IPS-18a (cell line): ENCODE data around the gene PTTG1.
A peak's percentile ranks its signal among the peaks of the same experiment; 100 is the strongest.

Source experiments
- H3K27ac ChIP-seq: one replicate; pipeline ENCODE4 v1.5.1; 2013; ENCODE audit warnings: low read length
- H3K27me3 ChIP-seq: one replicate; pipeline ENCODE4 v1.6.1; 2013; ENCODE audit warnings: mild to moderate bottlenecking, low read length; ENCODE audit not compliant: control insufficient read depth, insufficient read depth
- H3K36me3 ChIP-seq: one replicate; pipeline ENCODE4 v1.6.1; 2013; ENCODE audit warnings: low read depth, low read length; ENCODE audit not compliant: control insufficient read depth
- H3K4me1 ChIP-seq: one replicate; pipeline ENCODE4 v1.6.1; 2013; ENCODE audit warnings: low read depth, low read length; ENCODE audit not compliant: control insufficient read depth
- H3K4me3 ChIP-seq: one replicate; pipeline ENCODE4 v1.5.1; 2013; ENCODE audit warnings: low read length
- H3K9ac ChIP-seq: one replicate; pipeline ENCODE4 v1.6.1; 2013; ENCODE audit warnings: mild to moderate bottlenecking, low read length, moderate library complexity
- H3K9me3 ChIP-seq: one replicate; pipeline ENCODE4 v1.6.1; 2013; ENCODE audit warnings: low read depth, low read length; ENCODE audit not compliant: control insufficient read depth

The PTTG1 gene

GRCh38 chr5:160467555-160468362 lies 46.1 kb downstream of the PTTG1 start:
- Histone ChIP-seq H3K4me1 (peaks cover 9% of the 10 kb centered on the region), H3K36me3 (no peaks in the 10 kb centered on the region), H3K9me3 (no peaks in the 10 kb centered on the region), H3K4me3 (no peak overlapping the region), H3K27ac (no peak overlapping the region), H3K27me3 (no peaks in the 10 kb centered on the region), H3K9ac (peak overlapping the region; percentile 24)

GRCh38 chr5:160468363-160468975 lies 46.8 kb downstream of the PTTG1 start:
- H3K9ac ChIP-seq = no peak overlapping the region
- H3K36me3 ChIP-seq = no peaks in the 10 kb centered on the region
- peaks cover 9% of the 10 kb centered on the region for H3K4me1 ChIP-seq
- H3K4me3 ChIP-seq = no peak overlapping the region
- no peak overlapping the region for H3K27ac ChIP-seq
- no peaks in the 10 kb centered on the region for H3K27me3 ChIP-seq
- no peaks in the 10 kb centered on the region for H3K9me3 ChIP-seq

- no peak overlapping the region for H3K9ac ChIP-seq
- peak overlapping the region; percentile 16 for H3K4me3 ChIP-seq
- H3K36me3 ChIP-seq = no peaks in the 10 kb centered on the region
- H3K9me3 ChIP-seq = no peaks in the 10 kb centered on the region
- no peak overlapping the region for H3K27ac ChIP-seq
- H3K4me1 ChIP-seq = peaks cover 9% of the 10 kb centered on the region
- H3K27me3 ChIP-seq = no peaks in the 10 kb centered on the region
Measured at GRCh38 chr5:160469156-160470144, 47.8 kb downstream of the PTTG1 start.

GRCh38 chr5:160470437-160471361 lies 49.0 kb downstream of the PTTG1 start:
- Histone ChIP-seq H3K4me1 (peaks cover 9% of the 10 kb centered on the region), H3K27ac (no peak overlapping the region), H3K36me3 (no peaks in the 10 kb centered on the region), H3K4me3 (no peak overlapping the region), H3K9ac (no peak overlapping the region), H3K9me3 (no peaks in the 10 kb centered on the region), H3K27me3 (no peaks in the 10 kb centered on the region)

- Histone ChIP-seq H3K9me3 (no peaks in the 10 kb centered on the region), H3K27me3 (no peaks in the 10 kb centered on the region), H3K4me1 (peaks cover 11% of the 10 kb centered on the region), H3K36me3 (no peaks in the 10 kb centered on the region), H3K27ac (no peak overlapping the region), H3K4me3 (no peak overlapping the region), H3K9ac (no peak overlapping the region)
Measured at GRCh38 chr5:160471761-160472160, 50.1 kb downstream of the PTTG1 start.

GRCh38 chr5:160472482-160472881 lies 50.8 kb downstream of the PTTG1 start:
- no peaks in the 10 kb centered on the region for H3K9me3 ChIP-seq
- no peaks in the 10 kb centered on the region for H3K36me3 ChIP-seq
- no peaks in the 10 kb centered on the region for H3K27me3 ChIP-seq
- H3K27ac ChIP-seq = no peak overlapping the region
- peaks cover 14% of the 10 kb centered on the region for H3K4me1 ChIP-seq
- no peak overlapping the region for H3K9ac ChIP-seq
- H3K4me3 ChIP-seq = no peak overlapping the region

- H3K4me1 ChIP-seq = peaks cover 18% of the 10 kb centered on the region
Measured at GRCh38 chr5:160473681-160474080, 52.0 kb downstream of the PTTG1 start.

GRCh38 chr5:160474084-160474483 lies 52.4 kb downstream of the PTTG1 start:
- no peak overlapping the region for H3K27ac ChIP-seq
- H3K27me3 ChIP-seq = no peaks in the 10 kb centered on the region
- H3K36me3 ChIP-seq = no peaks in the 10 kb centered on the region
- no peaks in the 10 kb centered on the region for H3K9me3 ChIP-seq
- no peak overlapping the region for H3K4me3 ChIP-seq
- H3K4me1 ChIP-seq = peaks cover 18% of the 10 kb centered on the region
- H3K9ac ChIP-seq = no peak overlapping the region

More at GRCh38 chr5:160473681-160474080, 52.0 kb downstream of the PTTG1 start:
- no peaks in the 10 kb centered on the region for H3K36me3 ChIP-seq
- H3K27me3 ChIP-seq = no peaks in the 10 kb centered on the region
- H3K4me3 ChIP-seq = no peak overlapping the region
- H3K27ac ChIP-seq = no peak overlapping the region
- no peak overlapping the region for H3K9ac ChIP-seq
- no peaks in the 10 kb centered on the region for H3K9me3 ChIP-seq

GRCh38 chr5:160475864-160476438 lies 54.3 kb downstream of the PTTG1 start:
- Histone ChIP-seq H3K9me3 (no peaks in the 10 kb centered on the region), H3K27ac (no peak overlapping the region), H3K27me3 (no peaks in the 10 kb centered on the region), H3K9ac (no peak overlapping the region), H3K4me3 (no peak overlapping the region), H3K4me1 (peaks cover 18% of the 10 kb centered on the region), H3K36me3 (no peaks in the 10 kb centered on the region)

- no peaks in the 10 kb centered on the region for H3K36me3 ChIP-seq
- H3K27me3 ChIP-seq = no peaks in the 10 kb centered on the region
- peaks cover 22% of the 10 kb centered on the region for H3K4me1 ChIP-seq
- H3K4me3 ChIP-seq = peak overlapping the region; percentile 2
- H3K27ac ChIP-seq = peak overlapping the region; percentile 38
- no peaks in the 10 kb centered on the region for H3K9me3 ChIP-seq
- H3K9ac ChIP-seq = no peak overlapping the region
Measured at GRCh38 chr5:160477266-160477970, 55.8 kb downstream of the PTTG1 start.
